GM19025 (cell line): ENCODE data around the gene PSMC3.

Experiments used
- ATAC-seq: cut with Tn5 transposase; IDR thresholded peaks from one replicate; pipeline ENCODE4 v1.9.1; 2021; ENCODE audit warnings: mild to moderate bottlenecking, low read depth, moderate library complexity; ENCODE audit not compliant: unreplicated experiment

The PSMC3 gene

GRCh38 chr11:47414685-47415070 is 11.6 kb downstream of the PSMC3 start:
- ATAC-seq = no peak

GRCh38 chr11:47413908-47414684 is 12.1 kb downstream of the PSMC3 start:
- no peak for ATAC-seq

- ATAC-seq = no peak
These were observed 12.9 kb downstream of the PSMC3 start for GRCh38 chr11:47413351-47413750.

GRCh38 chr11:47411884-47412746 is 14.1 kb downstream of the PSMC3 start:
- no peak for ATAC-seq

- no peak for ATAC-seq
These were observed 15.6 kb downstream of the PSMC3 start for GRCh38 chr11:47410370-47411264.

GRCh38 chr11:47409440-47410369 is 16.5 kb downstream of the PSMC3 start:
- no peak for ATAC-seq

- ATAC-seq = no peak
These were observed 17.4 kb downstream of the PSMC3 start for GRCh38 chr11:47408598-47409439.

GRCh38 chr11:47407746-47408590 is 18.3 kb downstream of the PSMC3 start, which contains the start of gene SLC39A13:
SLC39A13 (plus strand) TSS chr11:47408590; CDS start chr11:47410095, 1,505 bp downstream.
- peak; percentile 85 for ATAC-seq

- no peak for ATAC-seq
These were observed 19.1 kb downstream of the PSMC3 start for GRCh38 chr11:47406896-47407745.

- ATAC-seq = no peak
These were observed 22.7 kb downstream of the PSMC3 start for GRCh38 chr11:47403571-47403970.

GRCh38 chr11:47403135-47403534 is 23.1 kb downstream of the PSMC3 start:
- no peak for ATAC-seq

GRCh38 chr11:47400768-47401279 is 25.4 kb downstream of the PSMC3 start:
- ATAC-seq = peak; percentile 68

GRCh38 chr11:47399860-47400767 is 26.1 kb downstream of the PSMC3 start:
- peak; percentile 34 for ATAC-seq

GRCh38 chr11:47398551-47398950 is 27.7 kb downstream of the PSMC3 start:
- no peak for ATAC-seq

GRCh38 chr11:47398011-47398410 is 28.2 kb downstream of the PSMC3 start:
- ATAC-seq = no peak

GRCh38 chr11:47396049-47396320 is 30.3 kb downstream of the PSMC3 start:
- ATAC-seq = no peak
